Stimulated activated CD4-positive, alpha-beta T cell treated with anti-CD3 and anti-CD28 coated beads, Interleukin-1b, Interleukin-23, amount 100 ng/mL, for 4 hours (primary cell): ENCODE results near the gene PPP1R8.
"Not testable (repeated sequence)": the region's sequence is repeated elsewhere in the genome, so short reads cannot be mapped to it uniquely, and the experiment has no call there.

Source experiments
- DNase-seq, 2 donors: peaks; one replicate each; pipeline ENCODE4 v3.0.0-alpha.2; 2020; ENCODE audit warnings: low read depth in 2 of 2

Gene PPP1R8

DNA sequence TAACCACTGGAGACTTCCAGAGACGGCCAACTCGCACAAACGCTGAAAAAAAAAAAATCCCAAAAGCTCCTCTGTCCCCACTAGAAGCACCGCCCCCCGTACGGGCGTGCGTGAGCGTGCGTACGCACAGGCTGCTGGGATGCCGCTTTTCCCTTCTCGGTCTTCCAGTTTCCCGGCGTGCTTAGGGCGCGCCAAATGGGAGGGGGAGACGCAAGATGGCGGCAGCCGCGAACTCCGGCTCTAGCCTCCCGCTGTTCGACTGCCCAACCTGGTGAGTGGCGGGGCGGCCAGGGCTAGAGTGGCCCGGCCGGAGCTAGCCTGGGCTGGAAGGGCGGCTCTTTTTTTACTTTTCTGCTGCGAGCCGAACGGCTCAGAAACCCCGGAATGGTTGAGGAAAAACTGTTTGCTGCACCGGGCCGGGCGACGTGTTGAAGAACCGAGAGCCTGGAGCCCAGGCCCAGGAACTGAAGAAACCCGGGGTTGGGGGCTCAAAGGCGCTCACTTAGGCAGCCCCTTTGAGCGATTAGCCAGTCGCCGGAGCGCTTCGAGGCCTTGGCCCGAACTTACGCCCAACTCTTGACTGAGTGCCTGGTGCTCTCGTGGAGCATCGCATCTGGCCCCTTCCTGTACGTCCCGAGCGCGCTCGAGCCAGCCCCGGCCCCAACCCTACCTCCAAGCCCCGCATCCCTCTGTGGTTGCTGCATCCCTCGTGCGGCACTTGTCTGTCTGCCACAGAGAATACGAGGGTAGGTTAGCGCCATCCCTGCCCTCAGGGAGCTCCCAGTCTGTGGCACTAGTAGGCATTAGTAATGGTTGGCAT lies at the start of gene PPP1R8:
Gene PPP1R8 (plus strand): TSS at position 162 of the 820 bp plus-strand sequence. CDS start 54 bp downstream, at position 216.
- DNase-seq, result peak; percentile 78 to 80

DNA sequence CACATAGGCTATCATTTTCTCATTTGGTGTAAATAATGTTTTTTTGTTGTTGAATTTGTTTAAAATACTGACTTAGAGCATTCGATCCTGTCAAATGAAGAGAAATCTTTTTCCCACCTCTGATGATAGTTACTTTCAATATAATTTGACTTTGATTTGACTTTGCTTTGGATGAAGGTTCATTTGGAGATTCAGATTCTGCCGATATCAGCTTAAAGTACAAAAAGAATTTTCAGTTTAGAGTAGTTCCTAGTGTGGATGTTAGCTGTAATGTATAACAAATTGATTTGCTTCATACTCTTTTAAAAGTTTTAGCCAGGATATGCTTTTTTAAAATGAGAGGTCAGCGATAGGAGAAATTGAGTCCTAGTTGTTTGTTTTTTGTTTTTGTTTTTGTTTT lies 47.6 kb upstream of the PPP1R8 start:
- no peak for DNase-seq

DNA sequence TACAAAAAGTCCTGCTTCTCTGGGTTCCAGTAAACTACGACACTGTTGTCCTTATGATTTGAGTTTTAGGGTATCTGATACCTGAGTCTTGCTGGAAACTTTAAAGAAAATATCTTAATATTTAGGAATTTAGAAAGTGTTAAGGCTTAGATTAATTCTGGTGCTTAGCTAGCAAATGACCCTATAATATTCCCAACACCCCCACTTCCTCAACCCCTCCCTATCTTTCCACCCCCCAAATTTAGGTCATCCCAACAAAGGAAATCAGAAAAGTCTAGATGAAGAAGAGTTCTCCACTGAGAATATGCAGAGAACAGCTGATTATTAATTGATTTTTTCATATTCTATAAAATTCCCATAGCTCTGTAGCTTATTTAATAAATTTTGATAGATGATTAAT lies 45.9 kb upstream of the PPP1R8 start:
- no peak for DNase-seq

DNA sequence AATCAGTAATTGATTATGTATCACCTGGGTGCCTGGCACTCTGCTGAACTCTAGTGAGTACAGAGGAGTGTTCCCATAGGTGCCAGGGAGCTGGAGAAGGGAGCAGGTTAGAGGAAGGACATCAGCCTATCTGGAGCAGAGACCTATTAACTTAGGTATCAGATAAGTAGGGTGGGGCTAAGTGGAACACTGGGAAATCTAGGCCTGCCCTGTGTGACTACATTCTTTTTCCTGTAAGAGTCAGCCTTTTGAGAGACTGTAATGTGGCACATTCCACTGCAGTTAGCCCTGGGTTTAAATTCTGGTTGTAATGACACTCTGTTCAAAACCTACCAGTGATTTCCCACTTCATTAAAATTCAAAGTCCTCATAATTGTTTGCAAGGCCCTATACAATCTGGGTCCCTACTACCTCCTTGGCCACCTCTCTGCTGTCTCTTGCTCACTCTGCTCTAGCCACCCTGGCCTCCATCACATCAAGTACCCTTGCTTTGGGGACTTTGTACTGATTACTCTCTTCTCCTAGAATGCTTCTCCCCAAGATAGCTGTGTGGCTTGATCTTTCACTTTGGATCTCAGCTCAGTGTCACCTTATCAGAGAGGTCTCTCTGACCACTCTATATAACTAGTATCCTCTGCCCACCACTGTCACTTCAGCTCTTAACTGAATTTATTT lies 44.7 kb upstream of the PPP1R8 start:
- DNase-seq, result no peak

DNA sequence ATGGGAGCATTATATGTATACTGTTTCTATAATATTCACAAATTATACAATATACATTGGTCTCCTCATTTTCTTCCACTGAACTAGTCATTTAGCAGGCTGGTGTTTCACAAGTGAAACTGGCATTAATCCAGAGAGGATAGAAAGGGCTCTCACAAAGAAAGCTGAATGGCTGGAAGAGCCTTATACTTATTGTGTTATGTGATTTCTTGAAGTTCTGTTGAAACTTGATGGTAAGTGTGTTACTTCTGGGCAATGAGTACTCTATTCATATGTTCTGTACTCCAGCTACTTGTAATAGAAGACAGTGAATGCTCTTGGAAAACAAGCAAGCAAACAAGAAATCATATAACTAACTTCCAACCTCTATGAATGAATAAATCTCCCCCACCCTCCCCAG lies 42.7 kb upstream of the PPP1R8 start:
- DNase-seq, result no peak

DNA sequence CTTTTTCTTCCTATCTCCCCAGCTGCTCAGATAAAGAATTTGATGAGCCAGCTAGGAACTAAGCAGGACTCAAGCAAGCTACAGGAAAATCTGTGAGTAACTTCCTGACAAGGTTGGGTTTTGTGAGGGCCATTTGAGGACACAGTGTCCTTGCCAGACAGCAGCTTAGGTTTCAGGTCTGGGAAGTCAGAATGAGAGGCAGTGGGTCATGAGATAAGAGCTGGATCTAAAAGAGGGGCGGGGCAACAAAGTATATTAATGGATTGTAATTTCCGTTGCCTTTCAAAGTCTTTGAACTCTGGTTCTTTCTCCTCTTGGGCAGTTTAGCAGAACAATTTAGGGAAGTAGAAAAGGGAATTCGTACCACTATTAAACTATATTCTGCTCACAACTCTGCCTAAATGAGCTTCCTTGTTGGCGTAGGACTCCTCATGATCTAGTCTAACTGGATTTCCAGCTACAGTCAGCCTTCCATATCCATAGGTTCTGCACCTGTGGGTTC lies 41.0 kb upstream of the PPP1R8 start:
- no peak for DNase-seq

DNA sequence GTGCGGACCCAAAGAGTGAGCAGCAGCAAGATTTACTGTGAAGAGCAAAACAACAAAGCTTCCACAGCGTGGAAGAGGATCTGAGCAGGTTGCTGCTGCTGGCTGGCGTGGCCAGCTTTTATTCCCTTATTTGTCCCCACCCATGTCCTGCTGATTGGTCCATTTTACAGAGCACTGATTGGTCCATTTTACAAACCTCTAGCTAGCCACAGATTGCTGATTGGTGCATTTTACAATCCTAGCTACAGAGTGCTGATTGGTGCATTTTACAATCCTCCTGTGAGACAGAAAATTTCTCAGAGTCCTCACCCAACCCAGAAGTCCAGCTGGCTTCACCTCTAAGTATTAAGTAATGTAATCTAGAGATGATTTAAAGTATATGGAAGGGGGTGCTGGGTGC lies 40.3 kb upstream of the PPP1R8 start:
- not testable (repeated sequence) for DNase-seq

DNA sequence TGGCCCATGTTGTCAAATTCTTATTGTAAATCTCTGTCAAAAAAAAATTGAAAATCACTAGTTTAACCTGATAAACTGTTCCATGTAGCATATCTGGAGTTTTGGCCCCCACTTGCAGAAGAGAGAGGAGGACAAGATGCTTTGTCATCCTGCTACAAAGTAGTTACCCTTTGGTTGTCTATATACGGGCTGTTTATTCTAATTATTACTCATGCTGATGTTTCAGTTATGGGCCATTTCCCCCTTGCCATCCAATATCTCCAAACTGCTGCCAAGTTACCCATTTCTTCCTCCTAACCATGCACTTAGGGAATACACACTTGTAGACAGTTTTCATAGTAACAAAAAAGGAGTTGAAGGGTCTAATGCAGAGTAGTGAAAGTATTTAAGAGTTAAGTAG lies 35.0 kb upstream of the PPP1R8 start:
- DNase-seq, result no peak

DNA sequence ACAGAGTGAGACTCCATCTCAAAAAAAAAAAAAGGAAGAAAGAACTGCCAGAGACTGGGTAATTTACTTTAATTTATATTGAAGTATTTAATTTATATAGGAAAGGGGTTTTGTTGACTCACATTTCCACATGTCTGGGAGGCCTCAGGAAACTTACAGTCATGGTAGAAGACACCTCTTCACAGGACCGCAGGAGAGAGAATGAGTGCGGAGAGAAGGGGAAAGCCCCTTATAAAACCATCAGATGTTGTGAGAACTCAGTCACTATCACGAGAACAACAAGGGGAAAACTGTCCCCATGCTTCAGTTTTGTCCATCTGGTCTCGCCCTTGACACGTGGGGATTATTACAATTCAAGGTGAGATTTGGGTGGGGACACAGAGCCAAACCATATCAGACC lies 25.8 kb upstream of the PPP1R8 start:
- DNase-seq, result no peak

DNA sequence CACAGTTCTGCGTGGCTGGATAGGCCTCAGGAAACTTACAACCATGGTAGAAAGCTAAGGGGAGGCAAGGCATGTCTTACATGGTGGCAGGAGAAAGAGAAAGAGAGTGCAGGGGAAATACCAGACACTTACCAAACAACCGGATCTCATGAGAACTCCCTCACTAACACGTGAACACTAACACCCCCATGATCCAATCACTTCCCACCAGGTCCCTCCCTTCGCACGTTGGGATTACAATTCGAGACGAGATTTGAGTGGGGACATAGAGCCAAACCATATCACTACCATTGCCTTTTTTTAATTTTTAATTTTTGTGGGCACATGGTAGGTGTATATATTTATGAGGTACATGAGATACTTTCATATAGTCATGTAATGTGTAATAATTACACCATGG lies 23.8 kb upstream of the PPP1R8 start:
- no peak for DNase-seq

DNA sequence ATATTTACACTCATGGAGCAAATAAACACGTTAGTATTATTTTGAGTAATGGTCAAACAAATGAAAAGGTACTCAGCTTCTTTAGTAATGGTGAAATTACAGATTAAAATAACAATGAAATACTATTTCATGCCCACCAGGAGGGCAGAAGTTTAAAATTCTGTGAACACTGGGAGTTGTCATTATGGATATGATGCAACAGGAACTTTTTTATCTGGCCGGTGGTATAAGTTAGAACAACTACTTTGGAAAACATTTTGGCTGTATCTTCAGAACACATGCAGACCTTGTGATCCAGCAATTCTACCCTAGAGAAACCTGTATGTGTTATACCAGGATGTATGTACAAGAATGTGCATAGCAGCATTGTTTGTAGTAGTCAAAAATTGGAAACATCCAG lies 23.2 kb upstream of the PPP1R8 start:
- no peak for DNase-seq

DNA sequence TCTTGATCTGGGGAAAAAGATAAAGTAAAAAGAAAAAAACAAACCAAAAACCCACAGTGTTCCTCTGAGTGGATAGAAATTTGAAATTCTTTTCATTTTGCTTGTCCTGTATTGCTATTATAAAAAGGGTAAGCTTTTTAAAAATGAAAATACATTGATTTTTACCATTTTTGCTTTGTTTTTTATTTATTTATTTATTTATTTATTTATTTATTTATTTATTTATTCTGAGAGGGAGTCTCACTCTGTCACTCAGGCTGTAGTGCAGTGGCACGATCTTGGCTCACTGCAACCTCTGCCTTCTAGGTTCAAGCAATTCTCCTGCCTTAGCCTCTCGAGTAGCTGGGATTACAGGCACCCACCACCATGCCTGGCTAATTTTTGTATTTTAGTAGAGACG lies 22.5 kb upstream of the PPP1R8 start:
- DNase-seq, result not testable (repeated sequence)

DNA sequence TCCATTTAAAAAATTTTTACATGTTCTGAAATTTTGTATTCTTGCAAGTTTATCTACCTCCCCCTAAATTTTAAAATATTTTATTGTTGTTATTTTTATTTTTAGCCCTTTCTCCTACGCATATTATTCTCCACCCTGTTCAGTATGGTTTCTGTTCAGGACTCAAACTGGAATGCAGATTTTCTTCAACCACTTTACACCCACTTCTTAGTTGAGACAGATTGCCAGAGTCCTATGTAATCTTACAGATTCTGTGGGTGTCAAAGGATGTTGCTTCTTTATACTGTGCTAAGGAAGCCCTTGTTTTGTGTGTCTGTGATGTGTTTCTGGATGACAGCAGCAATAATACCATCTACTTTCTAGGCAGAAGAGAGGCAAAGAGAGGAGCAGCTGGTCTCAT lies 20.7 kb upstream of the PPP1R8 start:
- DNase-seq, result no peak

DNA sequence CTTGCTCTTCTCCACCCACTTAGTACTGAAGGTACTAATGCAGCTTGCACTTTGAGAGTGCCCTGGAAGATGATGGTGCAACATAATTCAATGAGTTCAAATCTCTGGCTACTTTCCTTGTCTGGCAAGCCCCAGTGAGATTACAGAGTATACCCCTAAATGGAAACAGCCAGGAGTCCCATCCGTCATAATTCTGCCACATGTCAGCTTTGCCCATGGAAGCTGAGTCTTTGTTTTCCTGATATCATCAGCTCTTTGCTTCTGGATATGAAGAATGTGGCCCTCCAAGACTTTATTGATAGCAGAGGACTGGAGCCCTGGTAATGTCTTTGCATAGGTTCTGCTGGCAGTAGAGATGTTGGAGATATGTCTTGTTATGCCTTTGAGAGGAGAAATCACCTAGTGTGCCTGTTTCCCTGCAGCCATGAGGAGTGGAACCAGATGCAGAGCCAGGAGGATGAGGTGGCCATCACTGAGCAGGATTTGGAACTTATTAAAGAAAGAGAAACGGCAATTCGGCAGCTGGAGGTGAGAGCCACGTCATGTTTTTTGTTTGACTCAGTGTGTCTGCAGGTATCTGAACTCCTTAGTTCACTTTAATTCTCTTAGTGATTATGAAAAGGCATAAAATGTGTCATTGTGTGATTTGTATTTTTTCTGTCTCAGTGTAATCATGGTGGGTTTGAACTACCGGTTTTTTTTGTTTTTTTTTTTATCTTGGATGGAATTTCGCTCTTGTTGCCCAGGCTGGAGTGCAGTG lies 18.7 kb upstream of the PPP1R8 start:
- no peak for DNase-seq

DNA sequence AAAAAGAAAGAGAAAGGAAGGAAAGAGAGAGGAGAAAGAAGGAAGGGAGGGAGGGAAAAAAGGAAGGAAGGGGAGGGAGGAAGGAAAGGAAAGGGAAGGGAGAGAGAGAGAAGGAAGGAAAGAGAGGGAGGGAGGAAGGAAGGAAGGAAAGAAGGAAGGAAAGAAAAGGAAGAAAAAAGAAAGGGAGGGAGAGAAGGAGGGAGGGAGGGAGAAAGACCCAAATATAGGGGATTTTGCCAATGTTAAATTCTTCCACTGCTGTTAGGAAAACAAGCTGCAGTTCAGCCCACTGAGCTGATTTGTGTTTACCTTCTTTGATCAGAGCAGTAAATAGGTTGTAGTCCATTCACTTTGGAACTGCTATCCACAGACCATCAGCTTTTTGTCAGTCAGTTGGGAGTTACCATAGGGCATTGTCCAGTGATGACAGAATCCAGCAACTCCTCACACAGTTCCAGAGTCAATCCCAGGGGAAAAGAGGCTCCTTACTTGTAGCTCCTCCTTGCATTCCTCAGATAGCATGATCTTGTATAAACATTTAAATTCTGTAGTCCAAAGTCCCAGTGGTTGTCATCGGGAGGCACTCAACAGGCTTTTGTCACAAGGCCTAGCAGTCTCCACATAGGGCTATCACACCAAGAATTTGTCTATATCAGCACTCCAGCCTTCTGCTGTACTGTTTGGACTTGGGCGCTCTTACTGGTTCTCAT lies 13.5 kb upstream of the PPP1R8 start:
- DNase-seq, result no peak

DNA sequence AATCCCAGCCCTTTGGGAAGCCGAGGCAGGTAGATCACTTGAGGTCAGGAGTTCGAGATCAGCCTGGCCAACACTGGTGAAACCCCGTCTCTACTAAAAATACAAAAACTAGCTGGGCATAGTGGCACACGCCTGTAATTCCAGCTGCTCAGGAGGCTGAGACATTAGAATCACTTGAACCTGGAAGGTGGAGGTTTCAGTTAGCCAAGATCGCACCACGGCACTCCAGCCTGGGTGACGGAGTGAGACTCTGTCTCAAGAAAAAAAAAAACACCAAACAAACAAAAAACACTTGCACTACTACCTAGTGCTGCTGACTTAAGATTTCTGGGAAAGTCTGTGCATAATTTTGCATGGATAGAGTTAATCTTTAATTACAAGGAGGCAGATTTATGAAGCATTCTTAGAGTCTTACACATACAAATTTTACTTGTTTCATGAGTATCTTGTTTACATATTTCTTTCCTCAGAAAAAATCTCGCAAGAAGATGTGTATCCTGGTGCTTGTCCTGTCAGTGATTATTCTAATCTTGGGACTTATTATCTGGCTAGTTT lies 8.7 kb upstream of the PPP1R8 start:
- DNase-seq, result no peak

DNA sequence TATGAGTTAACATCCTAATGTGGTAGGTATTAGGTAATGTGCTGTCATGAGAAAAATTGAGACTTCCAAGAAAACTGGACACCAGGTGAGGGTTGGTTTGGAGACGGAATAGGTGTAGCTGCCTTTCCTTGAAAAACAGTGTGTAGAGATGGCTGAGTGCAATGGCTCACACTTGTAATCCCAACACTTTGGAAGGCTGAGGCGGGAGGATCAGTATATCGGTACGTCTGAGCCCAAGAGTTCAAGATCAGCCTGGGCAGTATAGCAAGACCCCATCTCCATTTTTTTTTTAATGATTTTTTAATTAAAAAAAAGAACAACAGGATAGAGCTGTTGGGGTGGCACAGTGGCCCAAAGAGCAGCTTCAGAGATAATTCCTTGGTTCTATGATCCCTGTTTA lies 6.8 kb upstream of the PPP1R8 start:
- DNase-seq, result no peak

DNA sequence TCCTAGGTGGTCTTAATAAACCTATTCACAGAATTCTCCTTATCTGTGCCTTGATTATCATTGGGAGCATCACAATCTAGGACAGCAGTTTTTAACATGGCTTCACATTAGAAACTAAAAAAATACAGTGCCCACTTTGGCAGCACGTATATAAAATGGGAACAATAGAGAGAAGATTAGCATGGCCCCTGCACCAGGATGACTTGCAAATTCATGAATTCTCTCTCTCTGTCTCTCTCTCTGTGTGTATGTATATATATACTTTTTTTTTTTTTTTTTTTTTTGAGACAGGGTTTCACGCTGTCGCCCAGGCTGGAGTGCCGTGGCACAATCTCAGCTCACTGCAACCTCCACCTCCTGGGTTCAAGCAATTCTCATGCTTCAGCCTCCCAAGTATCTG lies 6.2 kb upstream of the PPP1R8 start:
- DNase-seq, result no peak

DNA sequence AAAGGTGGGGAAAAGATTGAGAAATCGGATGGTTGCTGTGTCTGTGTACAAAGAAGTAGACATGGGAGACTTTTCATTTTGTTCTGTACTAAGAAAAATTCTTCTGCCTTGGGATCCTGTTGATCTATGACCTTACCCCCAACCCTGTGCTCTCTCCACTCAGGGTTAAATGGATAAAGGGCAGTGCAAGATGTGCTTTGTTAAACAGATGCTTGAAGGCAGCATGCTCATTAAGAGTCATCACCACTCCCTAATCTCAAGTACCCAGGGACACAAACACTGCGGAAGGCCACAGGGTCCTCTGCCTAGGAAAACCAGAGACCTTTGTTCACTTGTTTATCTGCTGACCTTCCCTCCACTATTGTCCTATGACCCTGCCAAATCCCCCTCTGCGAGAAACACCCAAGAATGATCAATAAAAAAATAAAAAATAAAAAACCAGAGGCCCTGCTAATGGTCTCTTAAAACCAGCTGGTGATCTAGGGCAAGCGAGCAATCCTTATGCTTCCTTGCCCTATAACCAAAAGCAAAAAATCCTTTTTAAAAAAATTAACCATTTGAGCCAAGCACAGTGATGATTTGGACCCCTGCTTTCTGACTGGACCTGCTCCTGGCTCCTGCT lies 1.1 kb upstream of the PPP1R8 start:
- DNase-seq, result not testable (repeated sequence)

DNA sequence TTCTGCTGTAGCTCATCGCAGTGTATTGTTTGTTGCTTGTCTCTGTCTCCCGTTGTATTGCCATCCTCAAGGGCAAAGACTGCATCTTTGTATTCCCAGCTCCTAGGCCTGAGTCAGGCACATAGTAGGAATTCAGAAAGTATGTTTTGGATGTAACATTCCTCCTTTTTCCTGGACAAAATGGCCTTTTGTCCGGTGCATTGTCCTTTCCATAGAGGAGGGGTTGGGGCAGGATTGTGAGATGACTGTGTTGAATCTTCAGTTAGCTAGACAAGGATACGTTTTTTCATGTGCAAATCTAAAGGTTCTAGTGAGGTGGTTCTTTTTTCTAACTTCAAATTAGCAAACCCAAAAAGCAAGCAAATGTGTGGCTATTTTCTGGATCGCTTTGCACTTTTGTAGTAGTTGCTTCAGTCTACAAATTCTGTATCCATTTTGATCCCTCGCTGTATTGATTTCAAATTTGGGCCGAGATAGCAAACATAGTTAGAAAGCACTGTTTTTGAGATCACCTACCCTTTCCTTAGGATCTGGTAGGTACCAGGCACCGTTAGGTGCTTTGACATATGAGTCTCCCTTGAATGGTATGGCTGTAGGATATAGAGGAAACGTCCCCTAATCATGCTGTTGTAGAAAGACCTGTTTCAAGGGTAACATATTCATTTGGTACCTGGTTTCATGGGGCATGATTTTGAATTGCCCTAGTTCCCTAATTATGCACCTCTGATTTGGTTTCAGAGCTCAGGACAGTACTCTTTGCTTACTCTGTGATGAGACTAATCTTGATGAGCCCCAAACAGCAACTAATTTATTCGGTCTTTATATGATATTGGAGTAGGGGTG lies 1.2 kb downstream of the PPP1R8 start:
- no peak for DNase-seq
